ENCODE data around the gene SPAG7.

SPAG7 gene

GRCh38 chr17:4944163-4944553 lies 23.5 kb downstream of the SPAG7 start:
- H3K36me3 ChIP-seq, result peaks cover 65% of the 10 kb centered on the region
- no peak overlapping the region for H3K27ac ChIP-seq
- no peak for DNase-seq
- no peaks in the 10 kb centered on the region for H3K27me3 ChIP-seq (ENCODE audit: insufficient read depth, low read depth, severe bottlenecking)
- no peak for TF ChIP-seq CTCF (IDR thresholded peaks at IDR 0.05; ENCODE audit: low read depth, low read length)
- H3K9me3 ChIP-seq (ENCODE audit: severe bottlenecking), result no peaks in the 10 kb centered on the region
- H3K4me3 ChIP-seq (ENCODE audit: low read depth, low read length), result no peak overlapping the region

- Histone ChIP-seq H3K4me3 (ENCODE audit: low read depth, low read length) (no peak overlapping the region), H3K9me3 (ENCODE audit: severe bottlenecking) (no peaks in the 10 kb centered on the region), H3K27me3 (ENCODE audit: insufficient read depth, low read depth, severe bottlenecking) (no peaks in the 10 kb centered on the region), H3K27ac (no peak overlapping the region), H3K36me3 (peaks cover 70% of the 10 kb centered on the region)
- no peak for DNase-seq
- no peak for TF ChIP-seq CTCF (IDR thresholded peaks at IDR 0.05; ENCODE audit: low read depth, low read length)
Measured at GRCh38 chr17:4942760-4943508, 24.7 kb downstream of the SPAG7 start.

- DNase-seq, result no peak
- Histone ChIP-seq H3K27me3 (ENCODE audit: insufficient read depth, low read depth, severe bottlenecking) (no peaks in the 10 kb centered on the region), H3K9me3 (ENCODE audit: severe bottlenecking) (no peaks in the 10 kb centered on the region), H3K27ac (peak overlapping the region; percentile 97), H3K4me3 (ENCODE audit: low read depth, low read length) (peak overlapping the region; percentile 95), H3K36me3 (peaks cover 65% of the 10 kb centered on the region)
- TF ChIP-seq CTCF (IDR thresholded peaks at IDR 0.05; ENCODE audit: low read depth, low read length), result no peak
Measured at GRCh38 chr17:4941319-4941610, 26.4 kb downstream of the SPAG7 start.

GRCh38 chr17:4940555-4941318 lies 26.9 kb downstream of the SPAG7 start:
- no peaks in the 10 kb centered on the region for H3K9me3 ChIP-seq (ENCODE audit: severe bottlenecking)
- TF ChIP-seq CTCF (IDR thresholded peaks at IDR 0.05; ENCODE audit: low read depth, low read length), result no peak
- no peaks in the 10 kb centered on the region for H3K27me3 ChIP-seq (ENCODE audit: insufficient read depth, low read depth, severe bottlenecking)
- peak; percentile 83 for DNase-seq
- peaks cover 60% of the 10 kb centered on the region for H3K36me3 ChIP-seq
- peak overlapping the region; percentile 95 for H3K4me3 ChIP-seq (ENCODE audit: low read depth, low read length)
- H3K27ac ChIP-seq, result peak overlapping the region; percentile 97

GRCh38 chr17:4939796-4940554 lies 27.6 kb downstream of the SPAG7 start, which contains the start of the genes RNF167 and SLC25A11:
Gene RNF167, plus strand, starts transcription at chr17:4940268. Its CDS starts 642 bp downstream, at chr17:4940910.
Gene SLC25A11, minus strand, starts transcription at chr17:4940046. Its CDS starts 136 bp downstream, at chr17:4939910.
- Histone ChIP-seq H3K4me3 (ENCODE audit: low read depth, low read length) (peak within 1 kb of the TSS; percentile 95), H3K27me3 (ENCODE audit: insufficient read depth, low read depth, severe bottlenecking) (no peaks in the 10 kb centered on the region), H3K27ac (peak within 1 kb of the TSS; percentile 97), H3K9me3 (ENCODE audit: severe bottlenecking) (no peaks in the 10 kb centered on the region), H3K36me3 (peaks cover 52% of the 10 kb centered on the region)
- TF ChIP-seq CTCF (IDR thresholded peaks at IDR 0.05; ENCODE audit: low read depth, low read length), result no peak
- DNase-seq, result peak; percentile 92
